GM21576 (cell line): ENCODE data around the gene PGBD5.
"Not testable (repeated sequence)": the region's sequence is repeated elsewhere in the genome, so short reads cannot be mapped to it uniquely, and the experiment has no call there.

Source experiments
- ATAC-seq: cut with Tn5 transposase; IDR thresholded peaks from one replicate; pipeline ENCODE4 v1.9.1; 2021; ENCODE audit warnings: mild to moderate bottlenecking, moderate library complexity; ENCODE audit not compliant: unreplicated experiment

Gene PGBD5, protein sequence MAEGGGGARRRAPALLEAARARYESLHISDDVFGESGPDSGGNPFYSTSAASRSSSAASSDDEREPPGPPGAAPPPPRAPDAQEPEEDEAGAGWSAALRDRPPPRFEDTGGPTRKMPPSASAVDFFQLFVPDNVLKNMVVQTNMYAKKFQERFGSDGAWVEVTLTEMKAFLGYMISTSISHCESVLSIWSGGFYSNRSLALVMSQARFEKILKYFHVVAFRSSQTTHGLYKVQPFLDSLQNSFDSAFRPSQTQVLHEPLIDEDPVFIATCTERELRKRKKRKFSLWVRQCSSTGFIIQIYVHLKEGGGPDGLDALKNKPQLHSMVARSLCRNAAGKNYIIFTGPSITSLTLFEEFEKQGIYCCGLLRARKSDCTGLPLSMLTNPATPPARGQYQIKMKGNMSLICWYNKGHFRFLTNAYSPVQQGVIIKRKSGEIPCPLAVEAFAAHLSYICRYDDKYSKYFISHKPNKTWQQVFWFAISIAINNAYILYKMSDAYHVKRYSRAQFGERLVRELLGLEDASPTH

DNA sequence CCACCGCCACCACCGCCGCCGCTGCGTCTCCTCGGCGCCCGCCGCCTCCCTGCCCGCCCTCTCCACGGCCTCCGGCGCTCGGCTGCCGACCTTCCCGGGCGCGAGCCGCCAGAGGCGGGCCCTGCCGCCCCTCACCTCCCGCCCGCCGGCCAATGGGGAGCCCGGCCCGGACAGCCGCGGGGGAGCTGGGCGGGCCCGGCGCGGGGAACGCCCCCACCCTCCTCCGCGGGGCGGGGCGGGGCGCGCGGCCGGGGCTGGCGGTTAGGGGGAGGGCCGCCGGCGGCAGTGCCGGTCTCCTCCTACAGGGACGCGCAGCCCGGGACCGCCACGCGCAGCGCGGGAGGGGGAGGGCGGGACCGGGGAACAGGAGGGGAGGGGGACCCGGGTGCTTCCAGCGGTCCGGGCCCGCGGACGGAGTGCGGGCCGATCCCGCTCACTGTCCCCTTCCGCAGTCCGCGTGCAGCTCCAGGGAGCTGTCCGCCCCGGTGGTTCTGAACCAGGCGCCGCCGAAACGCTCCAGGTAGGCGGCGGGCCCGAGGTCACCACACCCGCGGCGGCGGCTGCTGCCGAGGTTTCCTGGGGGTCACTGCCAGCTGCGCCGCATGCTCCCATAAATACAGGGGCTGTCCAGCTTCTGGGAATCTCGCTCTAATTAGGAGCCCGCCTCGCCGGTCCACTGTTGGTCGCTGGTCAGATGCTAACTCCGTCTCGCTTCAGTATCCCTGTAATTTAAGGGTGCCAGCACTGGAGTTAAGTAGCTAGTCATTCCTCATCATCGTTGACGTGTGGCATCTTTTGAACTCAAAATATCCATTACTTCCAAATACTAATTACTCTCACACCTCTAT, at the start of gene PGBD5:
PGBD5 (minus strand) TSS at position 87 of the 848 bp plus-strand sequence. CDS start 404 bp downstream, outside the sequence.
- peak; percentile 79 for ATAC-seq

DNA sequence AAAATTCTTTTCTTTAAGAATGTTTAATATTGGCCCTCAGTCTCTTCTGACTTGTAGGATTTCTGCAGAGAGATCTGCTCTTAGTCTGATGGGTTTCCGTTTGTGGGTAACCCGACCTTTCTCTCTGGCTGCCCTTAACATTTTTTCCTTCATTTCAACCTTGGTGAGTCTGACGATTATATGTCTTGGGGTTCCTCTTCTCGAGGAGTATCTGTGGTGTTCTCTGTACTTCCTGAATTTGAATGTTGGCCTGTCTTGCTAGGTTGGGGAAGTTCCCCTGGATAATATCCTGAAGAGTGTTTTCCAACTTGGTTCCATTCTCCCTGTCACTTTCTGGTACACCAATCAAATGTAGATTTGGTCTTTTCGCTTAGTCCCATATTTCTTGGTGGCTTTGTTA, 48.8 kb upstream of the PGBD5 start:
- ATAC-seq, result not testable (repeated sequence)

DNA sequence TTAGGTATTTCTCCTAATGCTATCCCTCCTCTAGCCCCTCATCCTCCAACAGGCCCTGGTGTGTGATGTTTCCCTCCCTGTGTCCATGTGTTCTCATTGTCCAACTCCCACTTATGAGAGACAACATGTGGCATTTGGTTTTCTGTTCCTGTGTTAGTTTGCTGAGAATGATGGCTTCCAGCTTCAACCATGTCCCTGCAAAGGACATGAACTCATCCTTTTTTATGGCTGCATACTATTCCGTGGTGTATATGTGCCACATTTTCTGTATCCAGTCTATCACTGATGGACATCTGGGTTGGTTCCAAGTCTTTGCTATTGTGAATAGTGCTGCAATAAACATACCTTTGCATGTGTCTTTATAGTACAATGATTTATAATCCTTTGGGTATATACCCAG, 44.6 kb upstream of the PGBD5 start:
- ATAC-seq, result not testable (repeated sequence)

DNA sequence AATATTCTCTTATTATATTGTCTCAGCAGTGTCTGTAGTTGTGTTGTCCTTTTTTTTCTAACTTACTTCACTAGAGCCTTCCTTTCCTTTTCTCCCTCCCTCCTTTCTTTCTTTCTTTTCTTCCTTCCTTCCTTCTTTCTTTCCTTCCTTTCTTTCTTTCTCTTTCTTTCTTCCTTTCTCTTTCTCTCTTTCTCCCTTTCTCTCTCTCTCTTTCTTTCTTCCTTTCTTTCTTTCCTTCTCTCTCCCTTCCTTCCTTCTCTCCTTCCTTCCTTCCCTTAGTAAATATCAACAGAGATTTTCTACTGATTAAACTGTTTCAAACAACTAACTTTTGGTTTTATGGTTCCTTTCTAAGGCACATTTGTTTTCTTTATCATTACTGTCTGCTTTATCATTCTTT, 43.1 kb upstream of the PGBD5 start:
- ATAC-seq, result no peak

DNA sequence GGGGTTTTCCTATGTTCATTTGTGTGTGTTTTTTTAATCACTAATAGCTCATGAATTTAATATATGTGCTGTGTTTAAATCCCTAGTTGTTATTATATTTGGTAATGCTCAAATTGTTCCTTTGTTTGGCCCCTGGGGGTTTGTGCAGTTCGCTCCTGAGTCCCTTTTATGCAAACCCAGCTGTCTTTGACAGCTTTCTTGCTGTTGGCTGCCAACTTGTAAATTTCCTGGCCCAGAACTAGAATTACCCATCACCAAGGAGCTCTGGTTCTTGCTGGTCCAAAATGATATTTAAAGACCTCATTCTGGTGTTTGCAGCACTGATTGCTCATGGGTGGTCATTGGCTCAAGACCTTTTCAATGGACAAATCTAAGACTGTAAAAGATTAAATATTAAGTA, 39.6 kb upstream of the PGBD5 start:
- no peak for ATAC-seq

DNA sequence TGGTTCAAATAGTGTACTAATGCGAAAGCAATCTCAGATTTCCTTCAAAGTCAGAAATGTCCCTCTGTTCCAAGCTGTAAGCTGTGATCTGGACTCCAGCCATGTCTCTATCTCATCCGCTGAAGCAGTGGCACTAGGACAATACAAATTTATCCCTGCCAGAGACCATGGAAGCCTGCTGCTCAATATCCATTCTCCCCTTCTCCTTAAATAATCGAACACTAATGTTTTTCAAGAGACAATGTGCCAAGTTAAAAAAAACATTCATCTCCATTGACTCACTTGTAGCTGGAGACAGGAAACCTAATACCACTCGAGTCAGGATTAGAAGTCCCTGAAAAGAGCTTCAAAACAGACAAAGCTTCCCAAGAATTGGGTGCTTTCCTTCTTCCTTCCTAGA, 38.5 kb upstream of the PGBD5 start:
- no peak for ATAC-seq

DNA sequence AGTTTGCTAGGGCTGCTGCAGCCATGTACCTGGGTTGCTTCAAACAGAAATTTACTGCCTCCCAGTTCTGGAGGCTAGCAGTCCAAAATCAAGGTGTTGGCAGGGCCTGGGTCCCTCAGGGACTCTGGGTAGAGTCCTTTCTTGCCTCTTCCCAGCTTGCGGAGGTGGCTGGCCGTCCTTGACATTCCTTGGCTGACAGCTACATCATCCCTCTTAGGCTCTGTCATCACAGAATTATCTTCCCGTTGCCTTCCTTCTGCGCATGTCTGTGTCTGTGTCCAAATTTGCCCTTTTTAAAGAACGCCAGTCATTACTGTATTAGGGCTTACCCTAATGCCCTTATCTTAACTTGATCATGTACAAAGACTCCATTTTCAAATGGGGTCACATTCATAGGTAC, 37.6 kb upstream of the PGBD5 start:
- no peak for ATAC-seq

DNA sequence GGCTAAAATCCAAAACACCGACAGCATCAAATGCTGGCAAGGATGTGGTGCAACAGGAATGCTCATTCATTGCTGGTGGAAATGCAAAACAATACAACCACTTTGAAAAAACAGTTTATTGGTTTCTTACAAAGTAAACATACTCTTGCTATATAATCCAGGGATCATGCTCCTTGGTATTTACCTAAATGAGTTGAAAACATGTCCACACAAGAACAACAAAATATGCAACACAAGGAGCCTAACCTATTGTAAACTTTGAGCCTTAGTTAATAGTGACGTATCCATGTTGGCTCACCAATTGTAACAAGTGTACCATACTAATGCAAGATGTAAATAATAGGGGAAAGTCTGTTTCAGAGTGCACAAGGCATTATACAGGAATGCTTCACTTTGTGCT, 37.2 kb upstream of the PGBD5 start:
- ATAC-seq, result no peak

DNA sequence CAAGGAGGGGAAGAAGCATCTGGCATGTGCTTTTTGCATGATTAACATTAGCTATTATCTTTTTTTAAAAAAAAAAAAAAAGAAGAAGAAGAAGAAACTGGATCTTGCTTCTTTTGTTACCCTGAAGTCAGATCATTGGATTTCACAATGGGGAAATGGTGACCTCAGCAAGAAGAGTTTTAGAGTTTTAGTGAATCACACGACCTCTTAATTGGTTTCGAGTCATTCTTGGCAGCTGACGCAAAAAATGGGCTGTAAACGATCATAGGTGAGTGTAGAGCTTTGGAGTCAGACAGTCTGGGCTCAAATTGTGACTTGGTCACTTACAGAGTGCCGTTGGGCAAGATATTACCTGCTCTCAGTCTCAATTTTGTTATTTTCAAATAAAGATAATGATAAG, 33.3 kb upstream of the PGBD5 start:
- no peak for ATAC-seq

DNA sequence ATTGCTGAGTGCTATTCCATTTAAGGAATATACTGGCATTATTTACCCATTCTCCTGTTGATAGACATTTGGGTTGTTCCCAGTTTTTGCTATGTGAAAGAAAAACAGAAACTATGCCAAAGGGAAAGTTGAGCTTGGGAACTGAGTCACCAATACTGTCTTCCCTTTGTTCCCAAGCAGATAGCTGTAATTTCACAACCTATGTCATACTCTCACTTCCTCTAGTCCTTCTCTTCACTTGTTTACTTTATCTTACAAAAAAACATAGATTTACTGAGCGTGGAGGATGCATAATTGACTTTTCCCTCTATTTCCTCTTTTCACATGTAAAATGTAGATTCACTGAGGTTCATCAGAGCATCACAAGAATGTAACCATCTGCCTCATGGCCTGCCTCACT, 32.4 kb upstream of the PGBD5 start:
- ATAC-seq, result no peak

DNA sequence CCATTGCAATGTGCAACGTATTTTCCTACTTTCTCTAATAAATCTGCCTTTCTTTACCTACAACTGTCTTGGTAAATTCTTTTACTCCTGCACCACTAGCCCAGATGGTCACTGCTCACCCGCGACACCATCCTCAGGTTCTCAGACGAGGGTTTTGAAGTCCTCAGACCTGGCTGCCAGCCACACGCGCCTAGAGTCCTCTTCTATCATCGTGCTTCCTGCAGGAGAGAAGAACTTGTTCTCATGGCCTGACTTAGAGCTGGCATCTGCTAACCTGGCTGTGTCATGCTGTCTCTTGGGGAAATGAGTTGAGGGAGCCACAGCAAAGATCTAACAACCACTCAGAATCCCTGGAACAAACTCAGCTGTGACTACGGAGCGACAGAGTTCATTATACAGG, 30.3 kb upstream of the PGBD5 start:
- no peak for ATAC-seq

DNA sequence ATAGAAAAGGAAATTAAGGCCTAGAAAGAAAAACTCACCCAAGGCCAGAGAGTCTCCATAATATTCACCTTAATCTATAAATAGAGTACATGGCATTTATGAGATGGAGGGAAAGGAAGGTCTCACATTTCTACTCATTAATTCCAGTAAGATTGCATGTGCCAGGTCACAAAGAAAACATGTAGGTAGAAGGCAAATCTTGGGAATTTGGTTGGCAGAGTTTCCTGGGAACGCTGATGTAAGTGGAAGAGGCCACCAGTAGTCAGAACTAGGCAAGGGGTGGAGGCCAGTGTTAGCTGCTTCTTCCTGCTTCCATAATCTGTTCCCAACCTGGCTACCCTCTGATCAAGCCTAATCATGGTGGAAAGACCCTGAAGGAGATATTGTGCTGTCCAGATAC, 29.2 kb upstream of the PGBD5 start:
- ATAC-seq, result no peak

DNA sequence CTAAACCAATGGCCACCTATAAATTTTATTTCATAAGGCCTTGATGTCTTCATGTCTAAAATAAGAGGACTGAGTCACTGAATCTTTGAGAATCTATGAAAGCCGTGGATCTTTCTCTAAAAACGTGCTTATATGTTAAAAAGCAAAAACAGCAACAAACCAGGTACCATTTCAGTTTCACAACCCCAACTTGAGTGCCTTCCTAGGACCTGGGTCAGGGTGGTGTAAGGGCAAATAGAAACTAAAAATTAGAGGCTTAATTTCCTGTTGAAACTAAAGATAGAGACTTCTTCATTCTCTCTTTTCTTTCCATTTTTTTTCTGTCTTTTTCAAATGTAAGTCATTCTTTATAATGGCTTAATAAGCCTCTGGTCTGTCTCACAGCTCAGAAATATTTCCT, 27.2 kb upstream of the PGBD5 start:
- ATAC-seq, result no peak

DNA sequence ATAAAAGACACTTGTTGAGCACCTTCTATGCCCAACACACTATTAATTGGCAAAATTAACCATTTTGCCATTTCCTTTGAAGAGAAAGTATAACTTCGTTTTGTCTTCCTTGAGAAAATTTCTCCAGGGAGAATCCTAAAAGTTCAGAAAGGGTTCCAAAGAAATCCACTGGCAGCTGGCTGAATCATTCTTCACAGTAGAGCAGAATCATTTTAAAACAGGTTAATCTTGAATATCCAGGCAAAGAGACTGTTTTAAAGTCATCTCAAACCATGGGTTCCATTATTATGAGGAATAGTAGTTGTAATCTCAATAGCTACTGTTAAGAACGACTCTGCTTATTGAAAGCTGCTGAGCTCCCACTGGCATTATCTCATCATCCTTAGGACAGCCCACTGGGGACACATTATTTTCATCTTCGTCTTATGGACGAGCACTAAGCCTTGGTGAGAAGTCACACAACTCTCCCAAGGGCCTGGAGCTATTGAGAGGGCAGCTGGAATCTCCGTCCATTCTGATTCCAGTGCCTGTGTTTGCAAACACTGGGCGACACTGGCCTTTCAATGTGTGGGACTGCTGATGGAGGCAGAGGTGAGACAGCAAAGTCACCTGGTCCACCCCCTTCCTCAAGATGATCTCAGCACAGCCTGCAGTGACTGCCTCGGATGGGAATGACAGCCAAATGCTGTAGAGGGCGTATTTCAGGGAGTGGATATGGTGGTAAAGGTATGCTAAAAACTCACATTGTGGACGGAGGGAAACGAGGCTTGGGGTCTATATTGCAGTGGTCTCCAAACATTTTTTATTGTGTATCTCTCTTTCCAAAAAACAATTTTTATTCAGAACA, 15.3 kb upstream of the PGBD5 start:
- ATAC-seq, result no peak

DNA sequence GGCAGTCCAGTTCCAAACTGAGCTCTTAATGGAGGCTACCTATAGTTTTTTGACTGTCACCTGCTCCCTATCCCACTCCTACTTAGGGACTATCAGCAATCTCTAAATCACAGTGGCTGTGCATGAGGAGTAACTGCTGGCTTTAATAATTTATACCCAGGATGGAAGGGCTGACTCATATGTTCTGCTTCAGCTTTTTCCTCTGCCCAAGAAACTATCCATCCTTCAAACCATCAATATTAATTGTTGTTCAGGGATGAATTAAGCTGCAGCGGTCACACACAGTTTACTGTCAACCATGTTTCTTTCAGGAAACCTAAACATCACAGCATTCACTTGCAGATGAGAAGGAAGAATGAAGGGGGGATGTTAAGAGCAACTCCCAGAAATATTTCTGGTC, 9.0 kb upstream of the PGBD5 start:
- no peak for ATAC-seq

DNA sequence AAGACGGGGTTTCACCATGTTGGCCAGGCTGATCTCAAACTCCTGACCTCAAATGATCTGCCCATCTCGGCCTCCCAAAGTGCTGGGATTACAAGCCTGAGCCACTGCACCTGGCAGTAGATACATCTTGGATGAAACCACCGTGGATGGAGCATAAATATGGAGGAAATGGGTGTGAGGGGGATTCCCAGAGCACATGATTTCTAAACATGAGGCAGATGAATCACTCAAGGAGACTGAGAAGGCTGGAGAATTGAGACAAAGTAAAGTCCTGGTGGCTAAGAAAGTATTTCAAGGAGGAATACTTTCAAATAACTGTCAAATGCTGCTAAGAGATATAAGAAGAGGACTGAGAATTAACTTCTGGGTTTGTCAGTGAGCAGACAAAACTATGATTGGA, 5.4 kb upstream of the PGBD5 start:
- ATAC-seq, result no peak

DNA sequence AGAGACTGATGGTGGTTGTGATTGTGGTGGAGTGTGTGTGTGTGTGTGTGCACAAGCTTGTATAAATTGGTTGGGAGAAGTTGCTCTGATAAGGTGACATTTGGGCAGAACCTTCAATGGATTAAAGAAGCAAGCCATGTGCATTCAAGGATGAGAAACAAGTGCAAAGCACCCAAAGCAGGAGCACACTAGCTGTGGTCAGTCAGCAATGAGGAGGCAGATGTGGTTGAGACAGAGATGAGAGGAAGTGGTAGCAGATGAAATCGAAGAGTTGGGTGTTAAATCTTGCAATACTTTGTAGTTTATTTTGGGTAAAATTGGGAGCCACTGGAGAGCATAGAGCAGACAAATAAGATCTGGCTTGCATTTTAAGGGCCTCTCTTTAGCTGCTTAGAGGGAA, 4.4 kb upstream of the PGBD5 start:
- ATAC-seq, result no peak

DNA sequence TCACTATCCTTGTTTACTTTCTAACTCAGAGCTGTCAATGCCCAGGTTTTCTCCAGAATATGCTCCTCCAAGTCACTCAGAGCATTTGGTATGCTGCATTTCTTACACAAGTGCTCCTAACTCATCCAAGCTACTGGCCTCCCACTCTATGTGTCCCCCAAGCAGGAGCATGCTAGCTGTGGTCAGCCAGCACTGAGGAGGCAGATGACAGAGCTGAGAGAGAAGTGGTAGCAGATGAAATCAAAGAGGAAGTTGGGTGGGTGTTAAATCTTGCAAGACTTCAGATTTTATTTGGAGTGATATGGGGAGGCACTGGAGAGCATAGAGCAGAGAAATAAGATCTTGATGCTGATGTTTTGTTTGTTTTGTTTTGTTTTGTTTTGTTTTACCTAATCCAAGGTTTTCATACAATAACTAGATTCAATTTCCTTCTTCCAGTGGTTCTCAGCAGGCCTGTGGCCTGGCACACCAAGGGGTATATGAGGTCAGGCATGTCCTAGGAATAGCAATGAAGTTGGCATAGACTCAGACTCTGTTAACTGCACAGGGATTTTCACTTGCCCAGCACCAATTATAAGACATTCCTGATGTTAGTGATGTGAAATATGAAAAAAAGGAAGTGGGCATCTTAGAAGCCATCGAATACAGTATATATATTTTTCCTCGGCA, 3.1 kb upstream of the PGBD5 start:
- ATAC-seq, result no peak

DNA sequence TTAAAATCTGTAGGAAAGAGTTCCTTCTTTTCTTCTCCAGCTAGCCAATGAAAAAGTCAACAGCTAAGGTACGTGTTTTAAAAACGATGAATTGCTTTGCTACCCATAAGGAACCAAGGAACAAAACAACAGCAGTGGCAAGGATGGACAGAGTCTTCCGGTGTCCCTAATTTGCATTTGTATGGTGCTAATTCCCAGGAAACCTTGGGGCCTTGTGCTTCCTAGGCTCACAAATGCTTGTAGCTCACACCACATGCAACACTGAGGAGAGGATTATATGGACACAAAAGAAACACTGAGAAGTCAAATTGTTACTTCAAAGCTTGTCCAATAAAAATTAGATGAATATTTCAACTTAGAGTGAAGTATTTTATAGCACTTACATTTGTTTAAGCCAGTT, 1.8 kb upstream of the PGBD5 start:
- no peak for ATAC-seq

DNA sequence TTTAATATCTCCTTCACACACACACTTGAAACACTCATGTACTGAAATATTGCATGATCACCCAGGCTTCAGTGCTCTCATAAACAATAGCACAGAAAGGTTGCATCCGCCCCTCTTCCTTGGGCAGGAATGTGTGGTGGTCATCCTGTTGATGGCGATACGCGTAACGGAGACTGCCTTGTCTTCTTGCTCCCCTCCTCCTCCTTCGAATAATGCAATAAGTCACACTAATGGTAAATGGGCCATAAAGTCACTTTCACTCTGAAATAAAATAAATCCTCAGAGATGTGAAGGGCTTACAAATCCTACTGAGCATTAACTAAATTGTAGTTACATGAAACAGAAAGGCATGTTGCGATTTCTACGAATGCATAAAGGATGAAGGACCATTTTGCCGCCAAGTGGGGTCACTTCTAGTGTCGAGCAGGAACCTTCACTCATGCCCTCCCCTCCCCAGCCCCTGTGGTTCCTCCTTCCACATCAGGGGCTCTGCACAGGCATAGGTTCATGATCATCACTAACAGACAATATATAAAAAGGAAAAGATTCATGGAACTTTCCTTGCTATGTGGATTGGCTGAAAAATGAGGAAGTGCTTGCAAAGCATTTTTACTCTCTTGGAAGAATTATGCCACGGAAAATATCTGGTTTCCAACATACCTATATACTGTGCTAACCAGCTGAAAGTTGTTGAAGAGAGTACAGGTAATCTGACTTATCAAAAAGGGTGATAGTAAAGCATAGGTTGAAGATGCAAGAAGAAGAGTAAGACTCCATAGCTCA, 1.2 kb upstream of the PGBD5 start:
- ATAC-seq, result no peak
